Neural cell (in vitro differentiated cells): ENCODE measurements around the gene CHD2.

Experiments
- EP300 ChIP-seq: fragments of 450-650 bp; conservative IDR thresholded peaks from 2 replicates; pipeline ENCODE4 v1.6.1; 2014; ENCODE audit warnings: antibody characterized with exemption, mild to moderate bottlenecking, moderate library complexity; ENCODE audit not compliant: poor library complexity, severe bottlenecking
- EZH2 ChIP-seq: fragments of 200-600, 300-800 bp; shearing (Covaris generic), sonication (generic); IDR thresholded peaks from 2 replicates; pipeline ENCODE4 v1.6.1; 2014; ENCODE audit warnings: antibody characterized with exemption, low read length, borderline replicate concordance, mild to moderate bottlenecking; ENCODE audit not compliant: insufficient read depth, poor library complexity, severe bottlenecking
- POLR2AphosphoS5 ChIP-seq: IDR thresholded peaks from 2 replicates; pipeline ENCODE4 v1.6.1; 2012
- REST ChIP-seq: IDR thresholded peaks from 2 replicates; pipeline ENCODE4 v1.6.1; 2012; ENCODE audit warnings: borderline replicate concordance
- SMC3 ChIP-seq: fragments of 450-650 bp; conservative IDR thresholded peaks from 2 replicates; pipeline ENCODE4 v1.6.1; 2014; ENCODE audit warnings: antibody characterized with exemption, mild to moderate bottlenecking, moderate library complexity; ENCODE audit not compliant: poor library complexity
- TAF1 ChIP-seq: IDR thresholded peaks from 2 replicates; pipeline ENCODE4 v1.6.1; 2012; ENCODE audit warnings: low read depth
- TF ChIP-seq, protein P1 (sequence below): fragments of 450-650 bp; IDR thresholded peaks from 2 replicates; pipeline ENCODE4 v1.5.1; 2014; ENCODE audit warnings: antibody characterized with exemption, mild to moderate bottlenecking, moderate library complexity; ENCODE audit not compliant: poor library complexity, severe bottlenecking

DNA sequence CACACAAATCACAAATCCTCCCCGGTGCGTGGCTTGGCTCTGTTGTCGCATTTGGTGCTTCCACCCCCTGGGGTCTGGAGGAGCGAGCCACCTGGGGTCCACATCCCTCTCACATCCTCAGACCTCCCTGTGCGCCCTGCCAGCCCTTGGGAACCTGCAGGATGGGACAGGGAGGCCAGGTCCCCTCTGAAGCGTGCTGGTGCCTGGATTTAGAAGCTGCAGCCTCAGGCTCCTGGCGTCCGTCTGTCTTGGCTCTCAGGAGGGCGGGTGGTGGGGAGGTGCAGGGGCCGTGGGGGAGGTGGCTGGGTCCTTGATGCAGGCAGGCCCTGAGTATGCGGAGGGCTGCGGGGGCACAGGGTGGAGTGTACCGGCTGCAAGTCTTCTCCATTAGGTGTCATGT is 150.5 kb downstream of the CHD2 start:
- TF ChIP-seq, protein P1, sequence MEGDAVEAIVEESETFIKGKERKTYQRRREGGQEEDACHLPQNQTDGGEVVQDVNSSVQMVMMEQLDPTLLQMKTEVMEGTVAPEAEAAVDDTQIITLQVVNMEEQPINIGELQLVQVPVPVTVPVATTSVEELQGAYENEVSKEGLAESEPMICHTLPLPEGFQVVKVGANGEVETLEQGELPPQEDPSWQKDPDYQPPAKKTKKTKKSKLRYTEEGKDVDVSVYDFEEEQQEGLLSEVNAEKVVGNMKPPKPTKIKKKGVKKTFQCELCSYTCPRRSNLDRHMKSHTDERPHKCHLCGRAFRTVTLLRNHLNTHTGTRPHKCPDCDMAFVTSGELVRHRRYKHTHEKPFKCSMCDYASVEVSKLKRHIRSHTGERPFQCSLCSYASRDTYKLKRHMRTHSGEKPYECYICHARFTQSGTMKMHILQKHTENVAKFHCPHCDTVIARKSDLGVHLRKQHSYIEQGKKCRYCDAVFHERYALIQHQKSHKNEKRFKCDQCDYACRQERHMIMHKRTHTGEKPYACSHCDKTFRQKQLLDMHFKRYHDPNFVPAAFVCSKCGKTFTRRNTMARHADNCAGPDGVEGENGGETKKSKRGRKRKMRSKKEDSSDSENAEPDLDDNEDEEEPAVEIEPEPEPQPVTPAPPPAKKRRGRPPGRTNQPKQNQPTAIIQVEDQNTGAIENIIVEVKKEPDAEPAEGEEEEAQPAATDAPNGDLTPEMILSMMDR = no peak
- TF ChIP-seq EZH2 (no peak), TAF1 (no peak), POLR2AphosphoS5 (no peak), SMC3 (no peak), REST (no peak), EP300 (no peak)
